CD14-positive monocyte (primary cell): ENCODE results near the gene SEMA4A. TPM values are rescaled to one million over a fixed set of nuclear protein-coding genes. Genes with fewer than 3 reads are reported as not detected.

ENCODE experiments used
- DNase-seq, 3 donors: peaks; one replicate each; pipeline ENCODE4 v3.0.0-alpha.2; 2011 to 2022
- H2AFZ ChIP-seq: 2 replicates; pipeline ENCODE4 v1.6.0; 2012; ENCODE audit warnings: mild to moderate bottlenecking, low read depth, low read length, inconsistent platforms; ENCODE audit not compliant: insufficient read depth, poor library complexity, severe bottlenecking
- H3K27ac ChIP-seq, 2 donors: 1 replicate in 1 of 2; 2 replicates in 1 of 2; pipeline ENCODE4 v1.5.1; 2012 to 2013; ENCODE audit warnings: low read length in 2 of 2, control low read depth in 1 of 2, inconsistent platforms in 1 of 2, low read depth in 1 of 2, mild to moderate bottlenecking in 1 of 2
- H3K27me3 ChIP-seq, 2 donors: one replicate each; pipeline versions ENCODE4 v1.6.0 to v1.6.1; 2011 to 2013; ENCODE audit warnings: low read length in 2 of 2; ENCODE audit not compliant: control insufficient read depth in 2 of 2, insufficient read depth in 2 of 2
- H3K36me3 ChIP-seq, 2 donors: replicated peaks in 1 of 2; 1 replicate in 1 of 2; 2 replicates in 1 of 2; pipeline versions ENCODE4 v1.5.1 to v1.6.1; 2012 to 2013; ENCODE audit warnings: low read length in 2 of 2, control low read depth in 1 of 2, inconsistent platforms in 1 of 2, mild to moderate bottlenecking in 1 of 2; ENCODE audit not compliant: insufficient read depth in 2 of 2, control insufficient read depth in 1 of 2
- H3K4me1 ChIP-seq, 2 donors: 1 replicate in 1 of 2; 2 replicates in 1 of 2; pipeline versions ENCODE4 v1.5.1 to v1.6.1; 2012 to 2013; ENCODE audit warnings: low read length in 2 of 2, control low read depth in 1 of 2, inconsistent platforms in 1 of 2, mild to moderate bottlenecking in 1 of 2, moderate library complexity in 1 of 2; ENCODE audit not compliant: insufficient read depth in 2 of 2, control insufficient read depth in 1 of 2
- H3K4me2 ChIP-seq: replicated peaks from 2 replicates; pipeline ENCODE3; 2012; ENCODE audit warnings: low read length, moderate library complexity, mild to moderate bottlenecking; ENCODE audit not compliant: poor library complexity, severe bottlenecking; ENCODE audit errors: extremely low read depth
- H3K4me3 ChIP-seq, 3 experiments: fragments of 200-600 bp in 1 of 3; sonication (generic) in 1 of 3; replicated peaks in 1 of 3; 1 replicate in 2 of 3; 2 replicates in 1 of 3; pipeline ENCODE4 v1.5.1; 2011 to 2013; ENCODE audit warnings: low read length in 3 of 3, mild to moderate bottlenecking in 3 of 3, control low read depth in 2 of 3, low read depth in 2 of 3, inconsistent platforms in 1 of 3, moderate library complexity in 1 of 3
- H3K79me2 ChIP-seq: 2 replicates; pipeline ENCODE4 v1.6.0; 2012; ENCODE audit warnings: mild to moderate bottlenecking, control low read depth, inconsistent platforms, low read length, moderate library complexity; ENCODE audit not compliant: insufficient read depth
- H3K9ac ChIP-seq: 2 replicates; pipeline ENCODE4 v1.6.0; 2017; ENCODE audit warnings: low read length, mild to moderate bottlenecking; ENCODE audit not compliant: insufficient read depth, poor library complexity, severe bottlenecking
- H3K9me3 ChIP-seq, 2 donors: replicated peaks in 1 of 2; 1 replicate in 1 of 2; 2 replicates in 1 of 2; pipeline versions ENCODE4 v1.5.1 to v1.6.1; 2012 to 2013; ENCODE audit warnings: low read length in 2 of 2, control low read depth in 1 of 2; ENCODE audit not compliant: control insufficient read depth in 1 of 2, insufficient read depth in 1 of 2
- H4K20me1 ChIP-seq: 2 replicates; pipeline ENCODE4 v1.6.0; 2012; ENCODE audit warnings: mild to moderate bottlenecking, low read length, control low read depth, moderate library complexity; ENCODE audit not compliant: insufficient read depth
- H3K27ac Mint-ChIP-seq, 7 donors: one replicate each; pipeline ENCODE4 v1.8.0; 2020; ENCODE audit warnings: mild to moderate bottlenecking in 7 of 7, mixed read lengths in 7 of 7, moderate library complexity in 6 of 7, inconsistent platforms in 2 of 7
- H3K27me3 Mint-ChIP-seq, 3 donors: one replicate each; pipeline ENCODE4 v1.8.0; 2021 to 2022; ENCODE audit warnings: low read depth in 3 of 3, mild to moderate bottlenecking in 3 of 3, mixed read lengths in 3 of 3, moderate library complexity in 3 of 3, inconsistent platforms in 1 of 3
- H3K36me3 Mint-ChIP-seq, 2 donors: one replicate each; pipeline ENCODE4 v1.8.0; 2020; ENCODE audit warnings: mixed read lengths in 2 of 2, inconsistent platforms in 1 of 2, mild to moderate bottlenecking in 1 of 2
- H3K4me1 Mint-ChIP-seq: one replicate; pipeline ENCODE4 v1.8.0; 2020; ENCODE audit warnings: mild to moderate bottlenecking, mixed read lengths
- H3K4me3 Mint-ChIP-seq, 2 donors: one replicate each; pipeline ENCODE4 v1.8.0; 2020; ENCODE audit warnings: mild to moderate bottlenecking in 2 of 2, mixed read lengths in 2 of 2, moderate library complexity in 1 of 2
- H3K9me3 Mint-ChIP-seq, 7 donors: one replicate each; pipeline ENCODE4 v1.8.0; 2020 to 2022; ENCODE audit warnings: mixed read lengths in 7 of 7, mild to moderate bottlenecking in 6 of 7, moderate library complexity in 6 of 7, inconsistent platforms in 2 of 7
- WGBS: methylation state at CpG from one replicate; pipeline ENCODE4 v1.1.5; 2013; ENCODE audit warnings: missing lambda C conversion rate; ENCODE audit not compliant: insufficient coverage; 5-methylcytosine and 5-hydroxymethylcytosine counted together
- intact Hi-C, 2 donors: fragments of 100-400 bp; cut with micrococcal nuclease; formaldehyde crosslinking; loops; one replicate each; pipeline versions ENCODE4 v1.15.0 to v1.15.1; 2023
- polyA plus RNA-seq, 3 donors: library from polyadenylated mRNA; depleted of rRNA in 1 of 3; unstranded in 2 of 3; stranded (reverse) in 1 of 3; fragments of 300-500 nt in 2 of 3; fragments of >200 nt in 1 of 3; fragmentation: Illumina TruSeq in 2 of 3; gene quantifications; 1 replicate in 2 of 3; 2 replicates in 1 of 3; pipeline ENCODE4 v1.2.3, GENCODE V29; 2012 to 2021
- TF ChIP-seq, protein P1 (sequence below): fragments of 200-600 bp; IDR thresholded peaks from one replicate; pipeline ENCODE4 v1.8.0; 2022; ENCODE audit warnings: antibody characterized with exemption, mild to moderate bottlenecking

SEMA4A gene
- polyA plus RNA-seq, 3 donors: 72.3 to 121 (median 116) TPM

DNA sequence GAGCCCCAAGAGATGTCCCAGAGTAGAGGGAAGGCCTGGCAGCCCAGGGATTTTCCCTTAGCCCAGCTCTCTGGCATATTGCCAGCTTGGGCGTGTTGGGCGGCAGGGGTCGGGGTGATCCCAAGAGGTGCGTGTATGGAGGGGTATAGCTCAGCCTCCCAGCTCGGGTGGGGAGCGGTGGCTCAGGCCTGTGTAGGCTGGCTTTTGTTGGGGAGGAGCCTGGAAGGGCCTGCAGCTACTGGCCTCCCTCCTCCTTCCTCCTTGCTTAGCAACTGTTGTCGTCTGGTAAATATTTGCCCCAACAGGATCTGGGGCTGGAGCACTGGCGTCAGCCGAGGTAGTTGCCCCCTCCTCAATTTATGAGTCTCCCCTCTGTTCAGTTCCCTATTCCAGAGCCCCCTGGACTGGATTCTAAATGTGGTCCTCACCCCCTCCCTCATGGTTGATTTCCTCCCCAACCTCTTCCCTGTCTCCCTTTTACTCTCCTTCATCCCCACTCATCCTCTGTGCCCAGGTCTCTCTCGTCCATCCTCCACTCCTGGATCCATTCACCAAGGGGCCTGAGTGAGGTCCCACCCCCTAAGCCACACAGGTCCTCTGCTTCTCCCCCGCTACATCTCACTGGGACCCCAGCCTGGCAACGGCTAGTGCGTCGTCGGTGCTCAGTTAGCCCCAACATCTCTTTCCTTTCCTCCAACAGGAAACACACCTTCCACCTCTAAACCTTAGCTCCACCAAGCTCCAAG, 49.1 kb upstream of the SEMA4A start:
- WGBS: 35% methylated on average over 8 of the region's 15 CpGs

More for the DNA sequence above, 49.1 kb upstream of the SEMA4A start:
- Mint-ChIP-seq H3K4me3 (peak overlapping the region in 1 of 2 donors; percentile 90), H3K4me1 (peaks cover 43% of the 10 kb centered on the region), H3K36me3 (peaks cover 15 to 19% of the 10 kb centered on the region in 2 donors), H3K9me3 (peaks cover 0 to 33% (median 15%) of the 10 kb centered on the region in 7 donors), H3K27ac (peak overlapping the region in 6 of 7 donors; percentile 84 to 98 (median 96)), H3K27me3 (peaks cover 96 to 100% (median 97%) of the 10 kb centered on the region in 3 donors)
- Histone ChIP-seq H2AFZ (no peak overlapping the region), H3K9me3 (peaks cover 0 to 4% of the 10 kb centered on the region in 2 donors), H3K79me2 (no peaks in the 10 kb centered on the region), H3K4me3 (no peak overlapping the region), H3K36me3 (no peaks in the 10 kb centered on the region), H4K20me1 (no peaks in the 10 kb centered on the region), H3K4me2 (no peak overlapping the region), H3K27ac (peak overlapping the region in 1 of 2 donors; percentile 62), H3K27me3 (peaks cover 66 to 100% of the 10 kb centered on the region in 2 donors), H3K4me1 (peaks cover 31 to 37% of the 10 kb centered on the region in 2 donors), H3K9ac (peak overlapping the region; percentile 24)
- TF ChIP-seq, protein P1, sequence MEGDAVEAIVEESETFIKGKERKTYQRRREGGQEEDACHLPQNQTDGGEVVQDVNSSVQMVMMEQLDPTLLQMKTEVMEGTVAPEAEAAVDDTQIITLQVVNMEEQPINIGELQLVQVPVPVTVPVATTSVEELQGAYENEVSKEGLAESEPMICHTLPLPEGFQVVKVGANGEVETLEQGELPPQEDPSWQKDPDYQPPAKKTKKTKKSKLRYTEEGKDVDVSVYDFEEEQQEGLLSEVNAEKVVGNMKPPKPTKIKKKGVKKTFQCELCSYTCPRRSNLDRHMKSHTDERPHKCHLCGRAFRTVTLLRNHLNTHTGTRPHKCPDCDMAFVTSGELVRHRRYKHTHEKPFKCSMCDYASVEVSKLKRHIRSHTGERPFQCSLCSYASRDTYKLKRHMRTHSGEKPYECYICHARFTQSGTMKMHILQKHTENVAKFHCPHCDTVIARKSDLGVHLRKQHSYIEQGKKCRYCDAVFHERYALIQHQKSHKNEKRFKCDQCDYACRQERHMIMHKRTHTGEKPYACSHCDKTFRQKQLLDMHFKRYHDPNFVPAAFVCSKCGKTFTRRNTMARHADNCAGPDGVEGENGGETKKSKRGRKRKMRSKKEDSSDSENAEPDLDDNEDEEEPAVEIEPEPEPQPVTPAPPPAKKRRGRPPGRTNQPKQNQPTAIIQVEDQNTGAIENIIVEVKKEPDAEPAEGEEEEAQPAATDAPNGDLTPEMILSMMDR: no peak
- DNase-seq: peak; percentile 73 to 78 (median 78)
- intact Hi-C loops: no loop called here
